Measurements from ENCODE around the gene GALNT7. TPM values are rescaled to one million over a fixed set of nuclear protein-coding genes. Genes with fewer than 3 reads are reported as not detected.

GALNT7 gene
- 18.0 to 34.6 TPM (median 26.5 TPM) in 5 replicates for total RNA-seq (2022; extraction: Qiagen RNA extraction; ENCODE audit: low read depth)

GRCh38 chr4:173168396-173169177 is at the start of gene GALNT7:
Gene GALNT7 (plus strand): TSS chr4:173168811. CDS start chr4:173168836, 25 bp downstream.

GRCh38 chr4:173334085-173334890 is 165.7 kb downstream of the GALNT7 start, which contains the start of gene HMGB2:
Gene HMGB2 (minus strand): TSS chr4:173334358. CDS start chr4:173333649, 709 bp downstream.

GRCh38 chr4:173370477-173371291 is 202.1 kb downstream of the GALNT7 start, which contains the start of gene SAP30:
Gene SAP30 (plus strand): TSS chr4:173370954. CDS start chr4:173371183, 229 bp downstream.

Other genes with a start within 250 kb of the GALNT7 start
- gene HMGB2, start 165.5 kb downstream of the GALNT7 start, total RNA-seq (2022; extraction: Qiagen RNA extraction; ENCODE audit: low read depth), result 99.4 to 155 TPM (median 122 TPM) in 5 replicates
- 22.4 to 25.4 TPM (median 24.6 TPM) in 5 replicates for gene SAP30, start 202.1 kb downstream of the GALNT7 start, total RNA-seq (2022; extraction: Qiagen RNA extraction; ENCODE audit: low read depth)
- not detected in 5 replicates for gene SCRG1, start 230.3 kb downstream of the GALNT7 start, total RNA-seq (2022; extraction: Qiagen RNA extraction; ENCODE audit: low read depth)

All from A549 treated with ZK216348 at 1 μM for 4 hours (cell line).